ENCODE measurements around the gene VPS41. TPM values are rescaled to one million over a fixed set of nuclear protein-coding genes. Genes with fewer than 3 reads are reported as not detected.

VPS41 gene
- polyA plus RNA-seq, 1 experiment: 15.7 TPM

DNA sequence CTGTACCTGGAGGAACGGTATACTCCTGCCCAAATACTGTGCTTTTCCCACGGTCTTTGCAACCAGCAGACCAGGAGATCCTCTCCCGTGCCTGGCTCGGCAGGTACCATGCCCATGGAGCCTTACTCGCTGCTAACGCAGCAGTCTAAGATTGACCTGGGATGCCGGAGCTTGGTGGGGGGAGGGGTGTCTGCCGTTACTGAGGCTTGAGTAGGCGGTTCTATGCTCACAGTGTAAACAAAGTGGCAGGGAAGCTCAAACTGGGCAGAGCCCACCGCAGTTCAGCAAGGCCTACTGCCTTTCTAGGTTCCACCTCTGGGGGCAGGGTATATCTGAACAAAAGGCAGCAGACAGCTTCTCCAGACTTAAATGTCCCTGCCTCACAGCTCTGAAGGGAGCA is 22.7 kb downstream of the VPS41 start:
- Histone ChIP-seq H3K36me3 (ENCODE audit: control insufficient read depth, insufficient read depth, low read length) (no peaks in the 10 kb centered on the region), H3K27me3 (ENCODE audit: control insufficient read depth, insufficient read depth, low read length) (no peaks in the 10 kb centered on the region), H3K4me3 (ENCODE audit: low read depth, low read length) (no peak overlapping the region)
- DNase-seq (ENCODE audit: low read depth): no peak
- TF ChIP-seq, protein P1, sequence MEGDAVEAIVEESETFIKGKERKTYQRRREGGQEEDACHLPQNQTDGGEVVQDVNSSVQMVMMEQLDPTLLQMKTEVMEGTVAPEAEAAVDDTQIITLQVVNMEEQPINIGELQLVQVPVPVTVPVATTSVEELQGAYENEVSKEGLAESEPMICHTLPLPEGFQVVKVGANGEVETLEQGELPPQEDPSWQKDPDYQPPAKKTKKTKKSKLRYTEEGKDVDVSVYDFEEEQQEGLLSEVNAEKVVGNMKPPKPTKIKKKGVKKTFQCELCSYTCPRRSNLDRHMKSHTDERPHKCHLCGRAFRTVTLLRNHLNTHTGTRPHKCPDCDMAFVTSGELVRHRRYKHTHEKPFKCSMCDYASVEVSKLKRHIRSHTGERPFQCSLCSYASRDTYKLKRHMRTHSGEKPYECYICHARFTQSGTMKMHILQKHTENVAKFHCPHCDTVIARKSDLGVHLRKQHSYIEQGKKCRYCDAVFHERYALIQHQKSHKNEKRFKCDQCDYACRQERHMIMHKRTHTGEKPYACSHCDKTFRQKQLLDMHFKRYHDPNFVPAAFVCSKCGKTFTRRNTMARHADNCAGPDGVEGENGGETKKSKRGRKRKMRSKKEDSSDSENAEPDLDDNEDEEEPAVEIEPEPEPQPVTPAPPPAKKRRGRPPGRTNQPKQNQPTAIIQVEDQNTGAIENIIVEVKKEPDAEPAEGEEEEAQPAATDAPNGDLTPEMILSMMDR (IDR thresholded peaks at IDR 0.05; ENCODE audit: insufficient read depth, low read depth, low read length): no peak
- ChIA-PET CTCF (interaction anchor here (0.7 kb wide), 1 partner anchor 10 kb away, joined by 3 read pairs; no protein-coding TSS in a partner anchor), POLR2A (no interaction called here)

DNA sequence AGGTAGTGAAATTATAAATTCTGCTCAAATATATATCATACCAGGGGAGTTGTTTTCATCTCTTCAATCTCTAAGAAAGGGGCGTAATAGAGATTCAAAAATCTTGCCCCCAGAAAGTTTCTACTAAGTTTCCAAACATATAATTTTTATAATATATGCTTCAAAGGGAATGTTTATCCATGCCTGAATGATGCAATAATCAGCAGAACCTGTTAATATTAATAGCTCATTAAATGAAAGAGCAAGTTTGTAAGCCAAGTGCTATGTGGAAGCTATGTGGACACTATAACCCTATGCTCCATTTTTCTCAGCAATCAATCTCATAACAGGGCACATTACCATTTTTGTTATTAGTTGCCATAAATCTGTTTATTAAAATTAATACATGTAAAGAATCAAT is 25.3 kb downstream of the VPS41 start:
- no peak for DNase-seq (ENCODE audit: low read depth)
- Histone ChIP-seq H3K27me3 (ENCODE audit: control insufficient read depth, insufficient read depth, low read length) (no peaks in the 10 kb centered on the region), H3K4me3 (ENCODE audit: low read depth, low read length) (no peak overlapping the region), H3K36me3 (ENCODE audit: control insufficient read depth, insufficient read depth, low read length) (no peaks in the 10 kb centered on the region; the same call in 1 of the 2 replicates)
- CTCF ChIA-PET: no interaction called here
- POLR2A ChIA-PET: no interaction called here
- TF ChIP-seq, protein P1 (IDR thresholded peaks at IDR 0.05; ENCODE audit: insufficient read depth, low read depth, low read length): no peak

DNA sequence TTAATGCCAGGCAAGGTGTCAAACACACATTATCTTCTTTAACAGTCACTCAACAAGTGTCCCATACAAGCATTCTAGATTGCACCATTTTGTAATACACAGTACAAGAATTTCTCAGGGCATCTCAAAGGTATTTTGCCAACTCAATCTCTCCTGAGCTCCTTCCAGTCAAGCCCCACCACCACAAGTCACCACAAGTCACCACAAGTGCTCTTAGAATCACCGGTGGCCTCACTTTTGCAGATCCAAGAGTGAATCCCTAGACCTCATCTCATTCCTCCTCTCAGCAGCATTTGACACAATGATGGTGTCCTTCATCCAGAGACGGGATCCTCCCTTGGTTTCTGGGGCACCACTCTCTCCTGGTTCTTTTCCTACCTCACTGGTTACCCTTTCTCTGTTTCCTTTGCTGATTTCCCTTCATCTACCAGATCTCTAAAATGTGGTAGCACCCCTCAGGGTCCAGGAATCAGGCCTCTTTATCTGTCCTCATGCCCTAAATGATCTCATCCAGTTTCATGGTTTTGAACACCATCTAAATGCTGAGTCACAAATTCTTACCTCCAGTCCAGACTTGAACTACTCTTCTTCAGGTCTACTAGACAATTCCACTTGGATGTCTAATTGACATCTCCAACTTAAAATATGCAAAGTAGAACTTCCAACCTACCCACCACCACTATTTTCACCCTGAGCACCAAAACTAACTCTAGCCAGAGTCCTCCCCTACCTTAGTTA is 26.9 kb downstream of the VPS41 start:
- DNase-seq (ENCODE audit: low read depth): no peak
- H3K27me3 ChIP-seq (ENCODE audit: control insufficient read depth, insufficient read depth, low read length): no peaks in the 10 kb centered on the region
- no peaks in the 10 kb centered on the region; the same call in 1 of the 2 replicates for H3K36me3 ChIP-seq (ENCODE audit: control insufficient read depth, insufficient read depth, low read length)
- TF ChIP-seq, protein P1 (IDR thresholded peaks at IDR 0.05; ENCODE audit: insufficient read depth, low read depth, low read length): no peak
- H3K4me3 ChIP-seq (ENCODE audit: low read depth, low read length): no peak overlapping the region
- ChIA-PET POLR2A (no interaction called here), CTCF (no interaction called here)

DNA sequence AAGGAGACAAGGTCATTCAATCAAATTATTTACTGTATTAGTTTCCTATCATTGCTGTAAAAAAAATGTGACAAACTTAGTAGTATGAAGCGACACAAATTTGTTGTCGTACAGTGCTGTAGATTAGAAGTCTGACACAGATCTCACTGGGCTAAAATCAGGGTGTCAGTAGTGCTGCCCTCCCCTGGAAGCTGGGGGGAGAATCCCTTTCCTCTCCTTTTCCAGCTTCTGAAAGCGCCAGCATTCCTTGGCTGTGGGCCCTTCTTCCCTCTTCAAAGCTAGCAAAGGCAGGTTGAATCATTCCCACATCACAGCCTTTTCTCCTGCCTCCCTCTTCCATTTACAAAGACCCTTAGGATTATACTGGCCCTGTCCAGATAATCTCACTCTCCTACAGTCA is 28.0 kb downstream of the VPS41 start:
- CTCF ChIA-PET: interaction anchor here (0.6 to 1.3 kb wide), 2 partner anchors 13 to 188 kb away, joined by 3 read pairs; no protein-coding TSS in a partner anchor
- TF ChIP-seq, protein P1 (IDR thresholded peaks at IDR 0.05; ENCODE audit: insufficient read depth, low read depth, low read length): no peak
- no peak for DNase-seq (ENCODE audit: low read depth)
- H3K27me3 ChIP-seq (ENCODE audit: control insufficient read depth, insufficient read depth, low read length): no peaks in the 10 kb centered on the region
- no peak overlapping the region for H3K4me3 ChIP-seq (ENCODE audit: low read depth, low read length)
- no peaks in the 10 kb centered on the region; the same call in 1 of the 2 replicates for H3K36me3 ChIP-seq (ENCODE audit: control insufficient read depth, insufficient read depth, low read length)
- POLR2A ChIA-PET: no interaction called here

DNA sequence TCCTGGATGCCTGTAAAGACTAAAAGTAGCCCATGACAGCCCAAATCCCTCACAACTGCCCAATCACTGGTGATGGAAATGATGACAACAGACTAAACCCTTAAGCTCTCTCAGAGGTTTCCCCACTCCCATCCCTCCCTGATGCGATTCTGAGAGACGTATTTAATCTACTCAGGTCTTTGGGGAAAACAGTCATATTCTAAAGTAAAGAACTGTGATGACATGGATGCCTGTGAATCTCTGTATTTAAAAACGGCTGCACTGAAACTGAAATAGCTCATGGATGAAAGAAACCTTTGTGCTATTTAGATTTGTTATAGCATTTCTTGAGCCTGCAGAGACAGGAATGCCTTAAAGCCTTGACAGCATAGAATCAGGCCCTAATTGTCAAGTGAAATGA is 28.5 kb downstream of the VPS41 start:
- no peak for DNase-seq (ENCODE audit: low read depth)
- ChIA-PET CTCF (interaction anchor here (0.6 to 1.3 kb wide), 2 partner anchors 12 to 189 kb away, joined by 3 read pairs; no protein-coding TSS in a partner anchor), POLR2A (no interaction called here)
- Histone ChIP-seq H3K4me3 (ENCODE audit: low read depth, low read length) (no peak overlapping the region), H3K36me3 (ENCODE audit: control insufficient read depth, insufficient read depth, low read length) (no peaks in the 10 kb centered on the region; the same call in 1 of the 2 replicates), H3K27me3 (ENCODE audit: control insufficient read depth, insufficient read depth, low read length) (no peaks in the 10 kb centered on the region)
- TF ChIP-seq, protein P1 (IDR thresholded peaks at IDR 0.05; ENCODE audit: insufficient read depth, low read depth, low read length): no peak

All from BJ (cell line).